Mucosa of rectum (tissue), 2 donors: ENCODE data around the gene FBXO36.
"Not testable (repeated sequence)": the region's sequence is repeated elsewhere in the genome, so short reads cannot be mapped to it uniquely, and the experiment has no call there.

Experiments
- H3K27ac ChIP-seq, 2 donors: one replicate each; pipeline ENCODE4 v1.7.0; 2013; ENCODE audit warnings: inconsistent platforms in 2 of 2, low read depth in 2 of 2, low read length in 2 of 2
- H3K27me3 ChIP-seq, 2 donors: one replicate each; pipeline ENCODE4 v1.7.0; 2013; ENCODE audit warnings: low read length in 2 of 2; ENCODE audit not compliant: control insufficient read depth in 2 of 2, insufficient read depth in 2 of 2
- H3K36me3 ChIP-seq, 2 donors: one replicate each; pipeline ENCODE4 v1.7.0; 2013; ENCODE audit warnings: low read length in 2 of 2; ENCODE audit not compliant: control insufficient read depth in 2 of 2, insufficient read depth in 2 of 2
- H3K4me1 ChIP-seq, 2 donors: one replicate each; pipeline ENCODE4 v1.7.0; 2013; ENCODE audit warnings: low read length in 2 of 2, mild to moderate bottlenecking in 1 of 2; ENCODE audit not compliant: control insufficient read depth in 2 of 2, insufficient read depth in 2 of 2
- H3K4me3 ChIP-seq, 2 donors: one replicate each; pipeline ENCODE4 v1.7.0; 2013; ENCODE audit warnings: low read length in 2 of 2
- H3K9ac ChIP-seq, 2 donors: one replicate each; pipeline ENCODE4 v1.7.0; 2013; ENCODE audit warnings: low read length in 2 of 2, low read depth in 1 of 2, mild to moderate bottlenecking in 1 of 2
- H3K9me3 ChIP-seq, 2 donors: one replicate each; pipeline ENCODE4 v1.7.0; 2013; ENCODE audit warnings: low read length in 2 of 2; ENCODE audit not compliant: control insufficient read depth in 2 of 2
- donor health status: healthy.
- donor health status: Normal muscosa, but diverticular disease.

Gene FBXO36

DNA sequence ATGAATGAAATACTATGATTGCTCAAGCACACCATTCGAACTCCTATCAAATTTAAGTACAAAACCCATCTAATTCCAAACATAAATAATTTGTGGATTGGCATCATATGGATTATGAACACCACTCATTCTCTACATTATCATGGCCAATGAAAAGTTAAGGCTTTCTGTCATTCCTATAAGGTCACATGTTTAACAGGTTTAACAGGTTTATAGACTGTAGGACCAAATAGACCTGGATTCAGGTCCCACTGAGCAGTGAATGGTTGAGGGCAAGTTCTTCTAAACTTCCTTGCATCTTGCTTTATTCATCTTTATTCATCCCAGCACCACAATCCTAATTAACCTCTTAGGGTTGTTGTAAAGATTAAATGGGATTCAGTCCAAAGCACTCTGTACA is 33.4 kb downstream of the FBXO36 start:
- Histone ChIP-seq H3K36me3 (no peaks in the 10 kb centered on the region), H3K4me1 (no peaks in the 10 kb centered on the region), H3K4me3 (no peak overlapping the region), H3K9ac (no peak overlapping the region), H3K27me3 (no peaks in the 10 kb centered on the region), H3K27ac (no peak overlapping the region), H3K9me3 (no peaks in the 10 kb centered on the region)

DNA sequence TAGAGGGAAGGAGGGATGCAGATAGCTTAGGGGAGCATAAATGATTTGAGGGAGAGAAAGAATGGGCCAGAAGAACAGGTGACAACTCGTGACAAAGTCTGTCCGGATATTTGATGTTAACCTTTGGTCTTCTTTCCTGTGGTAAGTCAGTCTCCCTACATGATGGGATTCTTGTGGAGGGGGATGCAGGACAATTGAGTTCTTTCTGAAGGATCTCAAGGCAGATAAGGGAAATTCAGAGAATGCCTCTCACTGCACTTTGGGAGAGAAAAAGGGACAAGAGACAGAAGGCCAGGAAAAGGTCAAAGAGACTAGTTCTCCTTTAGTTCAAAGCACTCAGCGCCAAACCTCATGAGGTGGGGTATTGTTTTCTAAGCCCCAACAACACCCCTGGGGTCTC is 34.2 kb downstream of the FBXO36 start:
- Histone ChIP-seq H3K4me3 (no peak overlapping the region), H3K27ac (no peak overlapping the region), H3K27me3 (no peaks in the 10 kb centered on the region), H3K9ac (no peak overlapping the region), H3K9me3 (no peaks in the 10 kb centered on the region), H3K36me3 (no peaks in the 10 kb centered on the region), H3K4me1 (no peaks in the 10 kb centered on the region)

DNA sequence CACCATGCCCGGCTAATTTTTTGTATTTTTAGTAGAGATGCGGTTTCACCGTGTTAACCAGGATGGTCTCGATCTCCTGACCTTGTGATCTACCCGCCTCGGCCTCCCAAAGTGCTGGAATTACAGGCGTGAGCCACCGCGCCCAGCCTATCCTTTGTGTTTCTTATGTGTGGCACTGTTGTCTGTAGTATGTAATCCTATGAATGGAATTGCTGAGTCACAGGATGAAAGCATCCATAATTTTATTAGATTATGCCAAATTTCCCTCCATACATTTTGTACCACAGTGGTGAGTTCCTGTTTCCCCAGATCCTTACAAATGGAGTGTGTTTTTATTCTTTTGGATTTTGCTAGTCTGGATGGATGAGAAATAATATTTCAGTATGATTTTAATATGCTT is 41.3 kb downstream of the FBXO36 start:
- not testable (repeated sequence) for H3K4me3 ChIP-seq, H3K36me3 ChIP-seq

DNA sequence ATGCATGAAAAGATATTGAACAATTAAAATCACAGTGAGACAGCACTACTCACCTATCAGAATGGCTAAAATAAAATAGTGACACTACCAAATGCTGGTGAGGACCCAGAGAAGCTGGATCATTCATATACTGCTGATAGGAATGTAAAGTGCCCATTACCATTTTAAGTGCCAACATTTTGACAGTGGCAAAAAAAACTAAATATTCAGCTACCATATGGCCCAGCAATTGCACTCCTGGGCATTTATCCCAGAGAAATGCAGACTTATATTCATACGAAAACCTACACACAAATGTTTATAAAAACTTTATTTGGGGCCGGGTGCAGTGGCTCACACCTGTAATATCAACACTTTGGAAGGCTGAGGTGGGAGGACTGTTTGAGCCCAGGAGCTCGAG is 47.6 kb downstream of the FBXO36 start:
- no peaks in the 10 kb centered on the region for H3K36me3 ChIP-seq
- no peaks in the 10 kb centered on the region for H3K27me3 ChIP-seq
- no peak overlapping the region for H3K27ac ChIP-seq
- no peaks in the 10 kb centered on the region for H3K9me3 ChIP-seq
- H3K4me1 ChIP-seq: no peaks in the 10 kb centered on the region
- H3K4me3 ChIP-seq: no peak overlapping the region
- H3K9ac ChIP-seq: no peak overlapping the region

More for the DNA sequence above, 41.3 kb downstream of the FBXO36 start:
- H3K27ac ChIP-seq, H3K9ac ChIP-seq, H3K4me1 ChIP-seq, H3K27me3 ChIP-seq, H3K9me3 ChIP-seq: not testable (repeated sequence)

DNA sequence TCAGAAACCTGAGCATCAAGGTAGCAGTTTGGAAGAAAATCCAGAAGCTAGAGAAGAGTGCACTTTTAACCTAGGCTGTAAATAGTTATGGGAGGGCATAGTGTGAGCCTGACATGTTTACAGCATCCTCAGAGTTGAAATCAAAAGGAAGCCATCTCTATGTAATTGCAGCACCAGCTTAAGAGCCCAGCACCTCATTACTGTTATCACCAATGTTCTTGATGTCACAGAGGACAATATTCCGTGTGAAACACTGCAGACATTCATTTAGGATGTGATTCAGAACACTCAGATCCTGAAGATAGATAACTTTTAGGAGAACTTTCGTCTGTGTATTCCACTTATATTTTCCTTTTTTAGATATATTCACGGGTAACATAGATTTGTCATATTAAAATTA is 48.1 kb downstream of the FBXO36 start:
- no peak overlapping the region for H3K27ac ChIP-seq
- no peaks in the 10 kb centered on the region for H3K4me1 ChIP-seq
- H3K27me3 ChIP-seq: no peaks in the 10 kb centered on the region
- H3K4me3 ChIP-seq: no peak overlapping the region
- no peak overlapping the region for H3K9ac ChIP-seq
- H3K9me3 ChIP-seq: no peaks in the 10 kb centered on the region
- no peaks in the 10 kb centered on the region for H3K36me3 ChIP-seq

DNA sequence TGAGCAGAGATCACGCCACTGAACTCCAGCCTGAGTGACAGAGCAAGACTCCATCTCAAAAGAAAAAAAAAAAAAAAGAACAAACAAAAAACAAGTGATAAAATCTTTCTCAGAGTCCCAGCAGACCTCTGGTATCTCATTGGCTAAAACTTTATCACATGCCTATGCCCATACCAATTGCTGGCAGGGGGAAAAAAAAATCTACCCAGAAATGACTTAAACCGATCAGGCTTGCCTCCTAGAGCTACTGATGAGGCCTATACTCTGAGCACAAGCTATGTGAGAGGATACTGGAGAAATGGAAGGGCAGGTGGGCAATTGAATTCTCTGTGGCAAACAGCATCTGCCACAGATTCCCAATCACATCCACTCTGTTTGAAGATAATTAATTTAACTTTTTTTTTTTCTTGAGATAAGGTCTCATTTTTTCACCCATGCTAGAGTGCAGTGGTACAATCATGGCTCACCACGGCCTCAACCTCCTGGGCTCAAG is 49.0 kb downstream of the FBXO36 start:
- H3K4me3 ChIP-seq: no peak overlapping the region
- H3K27me3 ChIP-seq: no peaks in the 10 kb centered on the region
- H3K9me3 ChIP-seq: no peaks in the 10 kb centered on the region

DNA sequence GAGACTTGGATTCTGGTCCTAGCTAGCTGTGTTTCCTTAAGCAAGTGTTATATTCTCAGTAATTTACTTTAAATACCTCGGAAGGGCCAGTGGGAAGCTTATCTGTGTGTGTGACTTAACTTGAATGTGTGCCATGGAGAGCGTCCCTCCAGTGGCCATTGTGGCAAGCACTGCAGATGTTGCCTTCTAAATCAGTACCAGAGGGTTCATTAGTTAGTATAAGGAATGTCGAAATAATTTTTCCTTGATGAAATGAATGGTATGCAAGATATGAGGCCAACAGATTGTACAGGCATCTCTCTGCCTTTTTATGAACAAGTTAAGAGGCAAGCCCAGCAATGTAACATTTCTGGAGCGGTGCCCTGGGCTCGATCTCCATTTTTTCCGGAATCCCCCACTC is 52.0 kb downstream of the FBXO36 start:
- Histone ChIP-seq H3K9me3 (no peaks in the 10 kb centered on the region), H3K4me1 (no peaks in the 10 kb centered on the region), H3K27ac (no peak overlapping the region), H3K36me3 (no peaks in the 10 kb centered on the region), H3K27me3 (no peaks in the 10 kb centered on the region), H3K9ac (no peak overlapping the region), H3K4me3 (no peak overlapping the region)

More for the DNA sequence above, 49.0 kb downstream of the FBXO36 start:
- Histone ChIP-seq H3K27ac (no peak overlapping the region), H3K9ac (no peak overlapping the region), H3K36me3 (no peaks in the 10 kb centered on the region), H3K4me1 (no peaks in the 10 kb centered on the region)

DNA sequence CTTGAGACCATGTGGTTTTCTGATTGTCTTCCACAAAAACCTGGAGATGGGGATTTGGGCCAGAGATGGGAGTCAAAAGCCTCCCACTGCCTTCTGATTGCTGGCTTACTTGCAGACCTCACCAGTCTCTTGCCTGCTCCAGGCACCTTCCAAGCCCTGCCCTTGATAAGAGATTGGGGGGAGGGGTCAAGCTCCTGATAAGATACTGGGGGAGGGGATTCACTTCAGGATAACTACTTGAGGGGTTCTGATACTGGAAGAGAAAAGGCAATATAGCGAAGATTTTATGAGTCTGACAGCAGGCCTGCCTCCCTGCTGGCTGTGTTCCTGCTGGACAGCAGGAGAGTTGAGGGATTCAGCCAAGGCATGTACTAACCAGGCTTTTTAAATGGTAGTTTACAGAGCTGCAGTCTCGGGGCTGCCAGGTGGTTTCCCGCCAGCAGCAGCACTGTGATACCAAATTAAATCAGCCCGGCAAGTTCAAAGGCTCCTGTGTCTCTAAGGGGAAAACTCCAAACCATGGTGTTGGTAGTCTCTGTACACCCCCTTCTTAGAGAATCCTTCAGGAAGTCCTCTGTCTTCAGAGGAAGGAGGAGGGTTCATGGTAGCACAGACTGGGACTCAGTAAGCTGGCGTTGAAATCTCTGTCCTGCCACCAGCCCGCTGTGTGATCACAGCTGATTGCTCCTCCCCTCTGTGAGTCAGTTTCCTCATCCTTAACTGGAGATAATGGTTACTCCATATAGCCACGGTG is 58.3 kb downstream of the FBXO36 start:
- H3K36me3 ChIP-seq: no peaks in the 10 kb centered on the region
- no peak overlapping the region for H3K4me3 ChIP-seq
- H3K27me3 ChIP-seq: no peaks in the 10 kb centered on the region
- H3K27ac ChIP-seq: no peak overlapping the region
- no peak overlapping the region for H3K9ac ChIP-seq
- H3K4me1 ChIP-seq: peaks cover 0 to 2% of the 10 kb centered on the region in 2 donors
- H3K9me3 ChIP-seq: no peaks in the 10 kb centered on the region

DNA sequence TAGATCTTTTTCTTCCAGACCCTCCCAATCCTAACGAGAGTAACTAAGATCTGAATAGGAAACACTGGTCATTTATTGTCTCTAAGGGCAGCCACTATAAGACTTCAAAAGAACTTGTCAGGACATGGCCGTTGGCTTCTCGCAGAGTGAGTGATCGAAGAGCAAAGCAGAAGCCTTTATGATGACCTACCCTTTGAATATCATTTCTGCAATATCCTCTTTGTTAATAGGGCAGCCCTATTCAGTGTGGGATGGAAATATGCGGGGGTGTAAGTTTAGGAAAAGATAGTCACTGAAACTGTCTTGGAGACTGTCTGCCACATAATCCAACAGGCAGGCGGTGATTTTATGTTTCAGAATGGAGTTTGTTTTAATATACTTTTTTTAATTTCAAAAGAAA is 70.9 kb downstream of the FBXO36 start:
- Histone ChIP-seq H3K9me3 (no peaks in the 10 kb centered on the region), H3K27me3 (no peaks in the 10 kb centered on the region), H3K27ac (no peak overlapping the region), H3K4me1 (no peaks in the 10 kb centered on the region), H3K4me3 (no peak overlapping the region), H3K36me3 (no peaks in the 10 kb centered on the region), H3K9ac (no peak overlapping the region)

DNA sequence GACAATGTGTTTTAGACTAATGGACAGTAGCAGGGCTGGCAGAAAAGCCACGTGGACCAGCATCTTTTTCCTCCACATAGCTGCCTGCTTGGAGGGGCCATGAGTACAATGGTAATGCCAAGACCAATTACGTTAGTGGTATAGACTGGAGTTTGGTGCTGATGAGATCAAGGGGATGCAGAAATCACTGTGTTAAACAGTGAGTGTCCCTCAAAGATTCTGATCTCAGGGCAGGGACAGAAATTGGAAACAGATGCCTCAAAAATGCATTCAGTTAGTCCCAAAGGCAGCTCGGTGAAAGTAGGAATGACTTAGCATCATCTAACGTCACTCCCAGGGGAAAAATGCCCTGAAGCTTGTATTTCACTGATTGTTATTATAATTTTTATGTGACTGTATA is 74.0 kb downstream of the FBXO36 start:
- no peaks in the 10 kb centered on the region for H3K4me1 ChIP-seq
- H3K27me3 ChIP-seq: no peaks in the 10 kb centered on the region
- H3K9me3 ChIP-seq: no peaks in the 10 kb centered on the region
- no peak overlapping the region for H3K4me3 ChIP-seq
- no peak overlapping the region for H3K9ac ChIP-seq
- H3K36me3 ChIP-seq: no peaks in the 10 kb centered on the region
- H3K27ac ChIP-seq: no peak overlapping the region
